ENCODE data around the gene SPG7. TPM values are rescaled to one million over a fixed set of nuclear protein-coding genes. Genes with fewer than 3 reads are reported as not detected.

Gene SPG7
- total RNA-seq, 1 experiment from 2014 or later = 118 TPM

- peaks cover 27% of the 10 kb centered on the region; the same call in 1 of the 2 replicates for H3K36me3 ChIP-seq (ENCODE audit: control insufficient read depth, insufficient read depth, low read length)
- ChIA-PET POLR2A (interaction anchor here (0.6 to 0.7 kb wide), 3 partner anchors 18 to 268 kb away, joined by 4 to 20 read pairs (median 4); no protein-coding TSS in a partner anchor), CTCF (interaction anchor here (0.6 kb wide), 1 partner anchor 38 kb away, joined by 6 read pairs; no protein-coding TSS in a partner anchor)
- intact Hi-C loops (cut with micrococcal nuclease; ENCODE audit: unreplicated experiment) (no loop called here), in situ Hi-C loops (cut with HindIII; ENCODE audit: low pct_unique_long_range_greater_than_20kb, low sequenced_read_pairs) (no loop called here)
- DNase-seq (ENCODE audit: low read depth, low spot score) = no peak
- peaks cover 26% of the 10 kb centered on the region for H3K4me1 ChIP-seq (ENCODE audit: control insufficient read depth, insufficient read depth, low read length)
- BruUV-seq (replicated peaks) = no TSS peak
- peak overlapping the region; percentile 52 for H3K27ac ChIP-seq (ENCODE audit: low read length)
- no peaks in the 10 kb centered on the region for H3K27me3 ChIP-seq (ENCODE audit: control insufficient read depth, insufficient read depth, low read length)
- no peaks in the 10 kb centered on the region for H3K9me3 ChIP-seq (ENCODE audit: control insufficient read depth, insufficient read depth, low read depth, low read length)
- H3K4me3 ChIP-seq (ENCODE audit: low read depth in 2 of 2, low read length in 2 of 2) = peak overlapping the region; percentile 76 to 92
- no peak for ATAC-seq
- TF ChIP-seq SIN3A (IDR thresholded peaks at IDR 0.05; ENCODE audit: borderline replicate concordance, insufficient read depth, low read depth, low read length) = no peak
- no peak for TF ChIP-seq REST (IDR thresholded peaks at IDR 0.05; ENCODE audit: insufficient read depth in 1 of 2, low read depth in 2 of 2, low read length in 1 of 2)
- no peak for TF ChIP-seq TCF7L2 (IDR thresholded peaks at IDR 0.05; ENCODE audit: low read depth, low read length)
- TF ChIP-seq POLR2AphosphoS5 (IDR thresholded peaks at IDR 0.05; ENCODE audit: low read depth, low read length) = no peak
- TF ChIP-seq, protein P1, sequence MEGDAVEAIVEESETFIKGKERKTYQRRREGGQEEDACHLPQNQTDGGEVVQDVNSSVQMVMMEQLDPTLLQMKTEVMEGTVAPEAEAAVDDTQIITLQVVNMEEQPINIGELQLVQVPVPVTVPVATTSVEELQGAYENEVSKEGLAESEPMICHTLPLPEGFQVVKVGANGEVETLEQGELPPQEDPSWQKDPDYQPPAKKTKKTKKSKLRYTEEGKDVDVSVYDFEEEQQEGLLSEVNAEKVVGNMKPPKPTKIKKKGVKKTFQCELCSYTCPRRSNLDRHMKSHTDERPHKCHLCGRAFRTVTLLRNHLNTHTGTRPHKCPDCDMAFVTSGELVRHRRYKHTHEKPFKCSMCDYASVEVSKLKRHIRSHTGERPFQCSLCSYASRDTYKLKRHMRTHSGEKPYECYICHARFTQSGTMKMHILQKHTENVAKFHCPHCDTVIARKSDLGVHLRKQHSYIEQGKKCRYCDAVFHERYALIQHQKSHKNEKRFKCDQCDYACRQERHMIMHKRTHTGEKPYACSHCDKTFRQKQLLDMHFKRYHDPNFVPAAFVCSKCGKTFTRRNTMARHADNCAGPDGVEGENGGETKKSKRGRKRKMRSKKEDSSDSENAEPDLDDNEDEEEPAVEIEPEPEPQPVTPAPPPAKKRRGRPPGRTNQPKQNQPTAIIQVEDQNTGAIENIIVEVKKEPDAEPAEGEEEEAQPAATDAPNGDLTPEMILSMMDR (IDR thresholded peaks at IDR 0.05) = no peak
Measured at GRCh38 chr16:89563639-89564392, 55.6 kb downstream of the SPG7 start.

- DNase-seq (ENCODE audit: low read depth, low spot score) (no peak), ATAC-seq (peak; percentile 28)
- POLR2A ChIA-PET = interaction anchor here (0.6 kb wide), 1 partner anchor 269 kb away, joined by 20 read pairs; no protein-coding TSS in a partner anchor
- Histone ChIP-seq H3K9me3 (ENCODE audit: control insufficient read depth, insufficient read depth, low read depth, low read length) (no peaks in the 10 kb centered on the region), H3K27me3 (ENCODE audit: control insufficient read depth, insufficient read depth, low read length) (no peaks in the 10 kb centered on the region), H3K4me3 (ENCODE audit: low read depth in 2 of 2, low read length in 2 of 2) (peak overlapping the region in 1 of 2 experiments; percentile 22; a peak in 2 of 4 replicates), H3K4me1 (ENCODE audit: control insufficient read depth, insufficient read depth, low read length) (peaks cover 26% of the 10 kb centered on the region), H3K27ac (ENCODE audit: low read length) (peak overlapping the region; percentile 52), H3K36me3 (ENCODE audit: control insufficient read depth, insufficient read depth, low read length) (peaks cover 27% of the 10 kb centered on the region; the same call in 1 of the 2 replicates)
- no TSS peak for BruUV-seq (replicated peaks)
- TF ChIP-seq POLR2AphosphoS5 (IDR thresholded peaks at IDR 0.05; ENCODE audit: low read depth, low read length) (peak; percentile 77), TCF7L2 (IDR thresholded peaks at IDR 0.05; ENCODE audit: low read depth, low read length) (no peak)
- in situ Hi-C loops (cut with HindIII; ENCODE audit: low pct_unique_long_range_greater_than_20kb, low sequenced_read_pairs) = no loop called here
- CTCF ChIA-PET = interaction anchor here (0.6 kb wide), 1 partner anchor 37 kb away, joined by 6 read pairs; no protein-coding TSS in a partner anchor
- intact Hi-C loops (cut with micrococcal nuclease; ENCODE audit: unreplicated experiment) = no loop called here
Measured at GRCh38 chr16:89564476-89565255, 56.5 kb downstream of the SPG7 start.
